Measurements from ENCODE around the gene DRG1.
"Not testable (repeated sequence)": the region's sequence is repeated elsewhere in the genome, so short reads cannot be mapped to it uniquely, and the experiment has no call there.

Gene DRG1

DNA sequence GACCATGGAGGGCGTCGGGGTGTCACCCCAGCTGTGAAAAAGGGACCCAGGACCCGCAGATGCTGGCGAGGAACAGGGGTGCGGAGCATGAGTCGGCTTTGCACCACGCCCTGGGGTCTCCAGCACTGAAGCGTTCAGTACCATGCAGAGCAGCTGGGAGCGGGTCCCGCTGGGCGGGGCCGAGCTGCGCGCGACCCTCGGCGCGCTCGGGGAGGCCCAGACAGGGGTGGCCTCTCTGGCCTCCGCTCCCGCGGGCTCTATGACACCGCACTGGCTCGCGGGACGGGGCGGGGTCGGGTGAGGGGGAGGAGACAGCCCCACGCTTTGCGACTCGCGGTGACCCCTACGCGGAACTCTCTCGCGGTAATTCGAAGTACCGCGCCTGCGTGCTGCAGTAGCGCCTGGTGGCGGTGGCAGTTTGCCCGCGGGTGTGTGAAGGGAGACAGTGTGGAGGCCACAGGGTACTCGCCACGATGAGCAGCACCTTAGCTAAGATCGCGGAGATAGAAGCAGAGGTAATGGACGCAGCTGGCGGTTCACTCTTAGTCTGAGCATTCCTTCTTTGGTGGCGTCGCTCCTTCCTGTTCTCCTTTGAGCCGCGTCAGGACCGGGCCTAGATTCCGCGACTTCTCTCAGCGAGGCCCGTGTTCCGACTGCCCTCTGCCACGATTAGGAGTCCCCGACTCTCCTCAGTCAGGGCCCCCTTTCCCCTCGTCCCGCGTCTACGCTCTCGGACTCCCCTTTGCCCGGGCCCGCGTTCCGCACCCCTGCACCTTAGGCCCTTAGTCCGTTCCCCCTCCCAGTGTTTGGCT, at the start of gene DRG1:
DRG1 (plus strand) TSS at position 394 of the 812 bp plus-strand sequence; CDS start at position 474, 80 bp downstream.
- DNase-seq (ENCODE audit: low spot score): peak; percentile 96

- DNase-seq (ENCODE audit: low spot score): no peak
These were observed 49.4 kb upstream of the DRG1 start for GRCh38 chr22:31349960-31350359.

GRCh38 chr22:31350410-31350863, 49.0 kb upstream of the DRG1 start:
- DNase-seq (ENCODE audit: low spot score): no peak

DNA sequence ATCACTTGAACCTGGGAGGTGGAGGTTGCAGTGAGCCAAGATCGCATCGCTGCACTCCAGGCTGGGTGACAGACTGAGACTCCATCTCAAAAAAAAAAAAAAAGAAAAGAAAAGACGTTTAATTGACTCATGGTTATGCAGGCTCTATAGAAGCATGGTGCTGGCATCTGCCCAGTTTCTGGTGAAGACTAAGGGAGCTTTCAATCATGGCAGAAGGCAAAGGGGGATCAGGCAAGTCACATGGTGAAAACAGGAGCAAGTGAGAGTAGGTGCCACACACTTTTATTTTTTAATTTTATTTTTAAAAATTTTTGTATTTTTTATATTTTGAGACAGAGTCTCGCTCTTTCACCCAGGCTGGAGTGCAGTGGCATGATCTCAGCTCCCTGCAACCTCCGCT, 44.9 kb upstream of the DRG1 start:
- no peak for DNase-seq (ENCODE audit: low spot score)

- no peak for DNase-seq (ENCODE audit: low spot score)
These were observed 39.4 kb upstream of the DRG1 start for GRCh38 chr22:31360029-31360428.

GRCh38 chr22:31361743-31362142, 37.7 kb upstream of the DRG1 start:
- no peak for DNase-seq (ENCODE audit: low spot score)

GRCh38 chr22:31363885-31364465, 35.4 kb upstream of the DRG1 start:
- no peak for DNase-seq (ENCODE audit: low spot score)

- no peak for DNase-seq (ENCODE audit: low spot score)
These were observed 32.0 kb upstream of the DRG1 start for GRCh38 chr22:31367426-31367825.

DNA sequence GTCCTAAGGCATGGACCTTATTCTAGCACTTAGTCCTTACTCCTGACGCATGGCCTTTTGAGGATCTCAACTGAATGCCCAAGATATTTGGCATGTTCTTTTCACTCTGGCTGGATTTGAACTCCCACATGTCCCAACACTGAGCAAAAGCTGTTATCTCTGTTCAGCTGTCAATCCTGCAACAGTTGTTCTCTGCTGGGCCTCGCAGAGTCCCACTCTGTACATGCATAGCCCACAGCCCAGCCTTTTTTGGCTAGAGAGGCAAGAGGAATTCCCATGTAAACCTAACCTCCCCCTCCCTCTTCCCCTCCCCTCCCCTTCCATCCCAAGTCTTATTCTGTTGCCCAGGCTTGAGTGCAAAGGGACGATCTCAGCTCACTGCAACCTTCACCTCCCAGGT, 21.8 kb upstream of the DRG1 start:
- no peak for DNase-seq (ENCODE audit: low spot score)

DNA sequence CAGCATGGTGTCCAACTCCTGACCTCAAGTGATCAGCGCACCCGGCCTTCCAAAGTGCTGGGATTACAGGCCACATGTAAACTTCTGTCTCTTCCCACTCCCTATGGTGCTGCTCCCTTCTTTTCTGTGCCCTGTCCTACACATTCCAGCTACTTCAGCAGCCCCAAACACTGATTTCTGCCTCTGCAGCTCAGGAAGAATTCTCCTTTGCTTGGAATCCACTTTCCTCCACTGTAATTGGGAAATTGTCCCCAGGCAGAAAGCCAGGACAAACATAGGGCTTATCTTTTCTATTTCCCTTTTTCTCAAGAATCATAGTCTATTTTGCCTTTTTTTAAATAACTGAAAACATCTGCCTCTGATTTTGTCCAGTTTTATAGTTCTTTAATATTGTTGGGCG, 21.3 kb upstream of the DRG1 start:
- DNase-seq (ENCODE audit: low spot score): no peak

GRCh38 chr22:31378651-31379050, 20.8 kb upstream of the DRG1 start:
- DNase-seq (ENCODE audit: low spot score): not testable (repeated sequence)

- DNase-seq (ENCODE audit: low spot score): no peak
These were observed 5.5 kb upstream of the DRG1 start for GRCh38 chr22:31393893-31394292.

- DNase-seq (ENCODE audit: low spot score): no peak
These were observed 5.1 kb upstream of the DRG1 start for GRCh38 chr22:31394326-31394725.

- no peak for DNase-seq (ENCODE audit: low spot score)
These were observed 1.2 kb upstream of the DRG1 start for GRCh38 chr22:31398231-31398630.

DNA sequence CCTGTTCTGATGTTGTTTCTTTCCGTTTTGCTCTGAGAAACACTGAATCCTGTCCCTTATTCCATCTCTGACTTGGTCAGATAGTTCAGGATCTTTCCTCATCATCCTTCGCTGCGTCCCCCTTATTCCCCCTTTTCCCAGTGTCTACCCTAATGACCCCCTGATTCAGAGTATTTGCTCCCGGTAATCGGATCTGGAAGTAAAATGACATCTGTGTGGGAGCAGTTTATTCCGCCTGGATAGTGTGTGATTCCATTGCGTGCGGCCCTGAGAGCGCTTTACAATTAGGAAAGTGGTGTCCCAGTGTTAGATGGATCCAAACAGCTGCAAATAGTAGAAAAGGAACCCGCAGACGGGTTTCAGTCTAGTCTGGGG, 606 bp downstream of the DRG1 start:
- no peak for DNase-seq (ENCODE audit: low spot score)

- not testable (repeated sequence) for DNase-seq (ENCODE audit: low spot score)
These were observed 2.9 kb downstream of the DRG1 start for GRCh38 chr22:31402350-31402749.

DNA sequence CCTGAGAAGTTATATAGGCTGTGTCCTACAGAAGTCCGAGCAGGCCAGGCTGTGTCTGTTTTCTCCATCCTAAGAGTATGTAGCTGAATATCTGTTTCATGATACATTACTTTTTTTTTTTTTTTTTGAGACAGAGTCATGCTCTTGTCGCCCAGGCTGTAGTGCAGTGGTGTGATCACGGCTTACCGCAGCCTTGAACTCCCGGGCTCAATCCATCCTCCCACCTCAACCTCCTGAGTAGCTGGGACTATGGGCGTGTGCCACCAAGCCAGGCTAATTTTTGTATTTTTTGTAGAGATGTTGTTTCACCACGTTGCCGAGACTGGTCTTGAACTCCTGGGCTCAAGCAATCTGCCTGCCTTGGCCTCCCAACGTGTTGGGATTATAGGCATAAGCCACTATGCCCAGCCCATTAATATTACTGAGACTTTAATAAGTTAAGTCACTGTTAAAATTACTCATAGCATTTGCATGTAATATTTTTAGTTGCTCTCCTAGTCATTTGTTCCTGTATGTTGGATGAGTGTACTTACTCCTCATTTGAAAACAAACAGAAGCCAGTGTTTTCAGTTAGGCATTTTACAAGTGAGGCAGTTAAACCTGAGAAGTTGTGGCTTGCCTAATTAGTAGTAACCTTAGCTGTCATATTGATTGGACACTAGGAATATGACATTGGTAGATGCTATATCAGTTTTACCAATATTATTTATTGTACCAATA, 26.1 kb downstream of the DRG1 start:
- no peak for DNase-seq (ENCODE audit: low spot score)

DNA sequence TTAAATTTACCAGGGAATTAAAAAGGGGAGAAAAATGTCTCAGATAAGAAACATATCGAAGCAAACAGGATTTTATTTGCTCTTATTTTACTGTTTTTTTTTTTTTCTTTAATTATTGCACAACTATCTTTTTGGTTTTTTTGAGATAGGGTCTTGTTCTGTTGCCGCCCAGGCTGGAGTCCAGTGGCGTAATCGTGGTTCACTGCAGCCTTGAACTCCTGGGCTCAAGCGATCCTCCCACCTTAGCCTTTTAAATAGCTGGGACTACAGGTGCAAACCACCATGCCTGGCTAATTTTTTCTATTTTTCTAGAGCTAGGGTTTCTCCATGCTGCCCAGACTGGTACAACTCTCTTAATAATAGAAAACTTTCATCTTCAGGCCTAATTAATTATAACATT, 32.5 kb downstream of the DRG1 start:
- no peak for DNase-seq (ENCODE audit: low spot score)

GRCh38 chr22:31436132-31436531, 36.7 kb downstream of the DRG1 start:
- no peak for DNase-seq (ENCODE audit: low spot score)

DNA sequence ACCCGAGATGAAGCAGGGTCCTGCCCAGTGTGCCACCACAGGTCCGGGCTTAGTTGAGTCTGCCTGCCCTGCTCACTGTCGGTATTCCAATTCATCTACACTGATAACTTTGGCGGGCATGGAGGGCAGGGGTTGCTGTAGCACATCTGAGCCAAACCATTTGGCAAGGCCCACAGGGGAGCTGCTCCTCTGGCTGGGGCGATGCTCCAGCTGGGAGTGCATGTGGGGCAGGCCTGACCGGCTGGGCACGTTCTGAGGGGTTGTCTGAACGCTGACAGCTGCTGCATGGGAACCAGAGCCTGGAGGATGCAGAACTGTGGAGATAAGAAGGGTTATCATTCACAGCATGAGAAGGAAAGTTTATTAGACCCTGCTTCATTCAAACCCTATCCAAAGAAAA, 40.4 kb downstream of the DRG1 start:
- no peak for DNase-seq (ENCODE audit: low spot score)

GRCh38 chr22:31440681-31441080, 41.3 kb downstream of the DRG1 start:
- no peak for DNase-seq (ENCODE audit: low spot score)

- no peak for DNase-seq (ENCODE audit: low spot score)
These were observed 42.2 kb downstream of the DRG1 start for GRCh38 chr22:31441652-31442051.
